GM19468 (cell line): ENCODE results near the gene ZNF799.
"Not testable (repeated sequence)": the region's sequence is repeated elsewhere in the genome, so short reads cannot be mapped to it uniquely, and the experiment has no call there.

Experiments used
- ATAC-seq: cut with Tn5 transposase; IDR thresholded peaks from one replicate; pipeline ENCODE4 v1.9.1; 2021; ENCODE audit warnings: mild to moderate bottlenecking, moderate library complexity, moderate number of reproducible peaks; ENCODE audit not compliant: unreplicated experiment; ENCODE audit errors: extremely low read depth

Gene ZNF799

DNA sequence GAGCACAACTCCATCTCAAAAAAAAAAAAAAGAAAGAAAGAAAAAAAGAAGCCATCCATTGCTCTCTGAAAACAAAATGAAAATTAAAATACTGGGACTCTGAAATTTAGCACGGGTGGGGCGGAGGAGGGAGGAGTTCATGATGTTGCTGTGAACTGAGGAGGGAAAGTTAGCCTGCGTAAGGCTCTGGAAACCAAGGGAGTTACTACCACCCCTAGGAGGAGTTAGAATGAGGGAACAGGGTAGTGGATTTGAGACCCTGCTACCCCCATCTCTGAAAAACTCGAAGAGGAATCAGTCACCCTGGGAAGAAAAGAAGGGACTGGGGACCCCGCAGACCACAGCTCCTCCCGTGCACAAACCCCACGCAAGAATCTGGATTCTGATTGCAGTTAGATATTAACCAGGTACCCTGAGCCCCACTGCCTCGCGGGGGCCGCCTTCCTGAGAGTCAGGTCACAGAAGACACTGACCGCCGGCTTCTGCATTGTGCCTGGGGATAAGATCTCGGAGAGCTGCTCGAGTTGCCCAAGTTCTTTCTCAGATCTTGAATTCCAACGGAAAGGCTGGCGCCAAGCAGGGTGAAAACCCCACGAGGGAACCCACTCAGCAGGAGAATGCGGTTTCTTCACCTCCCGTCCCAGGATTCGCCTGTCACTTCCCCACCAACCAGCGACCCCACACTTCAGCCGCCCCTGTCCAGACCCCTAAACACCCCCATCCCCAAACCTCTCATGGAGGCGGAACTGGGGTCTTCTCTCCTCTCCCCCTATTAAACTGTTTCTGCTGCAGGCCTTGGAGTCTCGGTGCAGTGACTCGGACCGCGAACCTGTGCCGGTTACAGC is 36.5 kb downstream of the ZNF799 start:
- ATAC-seq, result no peak

DNA sequence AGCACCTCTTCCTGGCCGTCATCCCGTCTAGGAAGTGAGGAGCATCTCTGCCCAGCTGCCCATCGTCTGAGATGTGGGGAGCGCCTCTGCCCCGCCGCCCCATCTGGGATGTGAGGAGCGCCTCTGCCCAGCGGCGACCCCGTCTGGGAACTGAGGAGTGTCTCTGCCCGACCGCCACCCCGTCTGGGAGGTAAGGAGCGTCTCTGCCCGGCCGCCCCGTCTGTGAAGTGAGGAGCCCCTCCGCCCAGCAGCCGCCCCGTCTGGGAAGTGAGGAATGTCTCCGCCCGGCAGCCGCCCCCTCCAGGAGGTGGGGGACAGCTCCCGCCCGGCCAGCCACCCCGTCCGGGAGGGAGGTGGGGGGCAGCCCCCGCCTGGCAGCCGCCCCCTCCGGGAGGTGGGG is 38.8 kb downstream of the ZNF799 start:
- ATAC-seq, result not testable (repeated sequence)

DNA sequence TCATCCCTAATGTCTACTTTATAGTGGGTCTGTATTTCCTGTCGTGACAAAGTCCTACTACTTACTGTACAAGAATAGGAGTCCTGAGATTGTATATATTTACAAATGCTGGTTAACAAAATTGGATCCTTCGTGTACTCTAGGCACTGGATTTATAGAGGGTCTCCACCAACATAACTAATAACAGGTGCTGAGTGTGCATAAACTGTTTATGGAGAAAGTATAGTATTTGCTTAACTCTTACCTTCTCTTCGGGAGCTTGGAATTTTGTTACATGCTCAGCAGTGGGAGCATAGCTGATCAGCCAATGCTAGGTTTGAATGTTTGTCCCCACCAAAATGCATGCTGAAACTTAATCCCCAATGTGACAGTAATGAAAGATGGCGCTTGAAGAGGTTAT is 47.7 kb downstream of the ZNF799 start:
- no peak for ATAC-seq

DNA sequence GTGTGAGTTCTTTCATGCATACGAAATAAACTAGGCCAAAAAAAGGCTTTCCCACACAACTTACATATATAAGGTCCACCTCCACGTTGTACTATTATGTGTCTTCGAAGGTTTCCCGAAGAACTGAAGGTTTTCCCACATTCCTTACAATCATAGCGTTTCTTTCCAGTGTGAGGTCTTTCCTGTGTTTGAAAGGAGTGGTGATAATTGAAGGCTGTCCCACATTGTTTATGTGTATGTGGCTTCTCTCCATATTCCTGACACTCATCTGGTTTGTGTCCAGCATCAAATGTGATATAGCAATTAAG is 50.2 kb downstream of the ZNF799 start:
- ATAC-seq, result no peak

GRCh38 chr19:12350185-12350889 is 50.7 kb downstream of the ZNF799 start:
- ATAC-seq, result no peak

DNA sequence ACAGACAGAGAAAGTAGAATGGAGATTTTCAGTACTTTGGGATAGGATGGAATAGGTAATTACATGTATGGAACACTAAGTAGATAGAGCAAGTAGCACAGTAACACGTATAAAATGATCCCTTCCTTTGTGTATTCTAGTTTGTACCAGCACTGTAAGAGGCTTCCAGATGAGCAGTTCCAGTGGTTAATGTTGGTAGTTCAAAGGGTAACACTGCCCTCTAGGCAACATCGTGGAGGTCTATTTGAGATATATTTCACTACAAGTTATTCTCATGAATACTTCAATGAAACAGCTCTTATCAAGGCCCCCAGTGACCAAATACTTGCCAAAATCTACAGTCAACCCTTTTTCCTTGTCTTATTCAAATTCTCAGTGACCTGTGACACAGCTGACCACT is 54.2 kb downstream of the ZNF799 start:
- no peak for ATAC-seq

DNA sequence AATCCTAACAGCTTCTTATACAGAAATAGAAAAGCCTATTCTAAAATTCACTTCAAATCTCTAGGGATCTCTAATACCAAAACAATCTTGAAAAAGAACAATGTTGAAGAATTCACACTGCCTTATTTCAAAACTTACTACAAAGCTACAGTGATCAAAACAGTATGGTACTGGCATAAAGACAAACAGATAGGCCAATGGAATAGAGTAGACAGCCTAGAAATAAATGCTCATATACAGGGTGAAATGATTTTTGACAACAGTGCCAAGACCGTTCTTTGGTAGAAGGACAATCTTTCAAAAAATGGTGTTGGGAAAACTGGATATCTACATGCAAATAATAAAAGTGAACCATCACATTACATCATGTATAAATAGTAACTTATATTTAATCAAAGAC is 55.9 kb downstream of the ZNF799 start:
- no peak for ATAC-seq
